Lower leg skin (tissue), 4 donors: ENCODE measurements around the gene SSX2IP. TPM values are rescaled to one million over a fixed set of nuclear protein-coding genes. Genes with fewer than 3 reads are reported as not detected.
A peak's percentile ranks its signal among the peaks of the same experiment; 100 is the strongest.

ENCODE experiments used
- DNase-seq, 2 donors: peaks; one replicate each; pipeline ENCODE4 v3.0.0-alpha.2; 2019; ENCODE audit warnings: low spot score in 2 of 2
- H3K4me3 ChIP-seq: fragments of 200-600 bp; sonication (generic); 2 replicates; pipeline ENCODE4 v1.5.1; 2017; ENCODE audit warnings: mild to moderate bottlenecking, low read depth; ENCODE audit not compliant: poor library complexity, severe bottlenecking
- POLR2A ChIP-seq, 2 donors: fragments of 450-650 bp; IDR thresholded peaks; one replicate each; pipeline ENCODE4 v1.6.1; 2016 to 2017; ENCODE audit warnings: antibody characterized with exemption in 2 of 2, mild to moderate bottlenecking in 1 of 2, moderate library complexity in 1 of 2
- WGBS, 2 donors: methylation state at CpG; one replicate each; pipeline ENCODE4 v1.1.5; 2018; 5-methylcytosine and 5-hydroxymethylcytosine counted together
- intact Hi-C: fragments of 100-400 bp; cut with DNase I; formaldehyde crosslinking; loops from one replicate; pipeline ENCODE4 v1.15.0; 2023; ENCODE audit warnings: low total_unique reads
- total RNA-seq, 4 donors: library from RNA; depleted of rRNA; stranded (reverse); fragments of >200 nt; gene quantifications; one replicate each; pipeline ENCODE4 v1.1.0, GENCODE V29; 2016
- TF ChIP-seq, protein P1 (sequence below), 3 donors: fragments of 450-650 bp; IDR thresholded peaks; one replicate each; pipeline ENCODE4 v1.5.1; 2016; ENCODE audit warnings: antibody characterized with exemption in 3 of 3, mild to moderate bottlenecking in 3 of 3, moderate library complexity in 2 of 3

SSX2IP gene
- total RNA-seq, 4 donors from 2014 or later = 6.7 to 9.3 (median 8.8) TPM

DNA sequence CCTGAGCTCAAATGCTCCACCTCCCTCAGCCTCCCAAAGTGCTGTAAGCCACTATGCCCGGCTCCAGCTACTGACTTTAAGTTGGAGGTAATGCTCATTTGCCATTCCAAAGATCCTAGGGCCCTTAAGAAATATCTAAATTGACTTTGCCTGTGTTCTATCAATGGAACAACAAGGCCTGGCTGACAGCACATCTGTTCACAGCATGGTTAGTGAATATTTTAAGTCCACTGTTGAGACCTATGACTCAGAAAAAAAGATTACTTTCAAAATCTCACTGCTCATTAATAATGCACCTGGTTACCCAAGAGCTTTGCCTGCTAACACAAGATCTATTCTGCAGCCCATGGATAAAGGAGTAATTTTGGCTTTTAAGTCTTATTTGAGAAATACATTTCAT, 3.5 kb upstream of the SSX2IP start:
- no peak overlapping the region for H3K4me3 ChIP-seq
- 88 to 95% methylated on average over 1 of the region's 1 CpG for WGBS, 2 donors
- intact Hi-C loops = no loop called here
- no peak for DNase-seq
- TF ChIP-seq, protein P1, sequence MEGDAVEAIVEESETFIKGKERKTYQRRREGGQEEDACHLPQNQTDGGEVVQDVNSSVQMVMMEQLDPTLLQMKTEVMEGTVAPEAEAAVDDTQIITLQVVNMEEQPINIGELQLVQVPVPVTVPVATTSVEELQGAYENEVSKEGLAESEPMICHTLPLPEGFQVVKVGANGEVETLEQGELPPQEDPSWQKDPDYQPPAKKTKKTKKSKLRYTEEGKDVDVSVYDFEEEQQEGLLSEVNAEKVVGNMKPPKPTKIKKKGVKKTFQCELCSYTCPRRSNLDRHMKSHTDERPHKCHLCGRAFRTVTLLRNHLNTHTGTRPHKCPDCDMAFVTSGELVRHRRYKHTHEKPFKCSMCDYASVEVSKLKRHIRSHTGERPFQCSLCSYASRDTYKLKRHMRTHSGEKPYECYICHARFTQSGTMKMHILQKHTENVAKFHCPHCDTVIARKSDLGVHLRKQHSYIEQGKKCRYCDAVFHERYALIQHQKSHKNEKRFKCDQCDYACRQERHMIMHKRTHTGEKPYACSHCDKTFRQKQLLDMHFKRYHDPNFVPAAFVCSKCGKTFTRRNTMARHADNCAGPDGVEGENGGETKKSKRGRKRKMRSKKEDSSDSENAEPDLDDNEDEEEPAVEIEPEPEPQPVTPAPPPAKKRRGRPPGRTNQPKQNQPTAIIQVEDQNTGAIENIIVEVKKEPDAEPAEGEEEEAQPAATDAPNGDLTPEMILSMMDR (IDR thresholded peaks at IDR 0.05) = no peak
- no peak for TF ChIP-seq POLR2A (IDR thresholded peaks at IDR 0.05)

DNA sequence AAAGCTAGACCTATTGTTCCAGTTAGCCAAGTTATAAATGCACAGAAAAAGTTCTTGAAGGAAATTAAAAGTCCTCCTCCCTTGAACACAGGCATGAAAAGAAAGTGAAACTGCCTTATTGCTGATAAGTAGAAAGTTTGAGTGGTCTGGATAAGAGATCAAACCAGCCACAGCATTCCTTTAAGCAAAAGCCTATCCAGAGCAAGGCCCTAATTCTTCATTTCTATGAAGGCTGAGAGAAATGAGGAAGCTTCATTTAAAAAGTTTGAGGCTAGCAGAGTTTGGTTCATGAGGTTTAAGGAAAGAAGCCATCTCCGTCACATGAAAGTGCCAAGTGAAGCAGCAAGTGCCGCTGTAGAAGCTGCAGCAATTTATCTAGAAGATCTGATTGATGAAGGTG, 2.7 kb upstream of the SSX2IP start:
- TF ChIP-seq POLR2A (IDR thresholded peaks at IDR 0.05) = no peak
- TF ChIP-seq, protein P1 (IDR thresholded peaks at IDR 0.05) = no peak
- WGBS, 2 donors = 78 to 80% methylated on average over 2 of the region's 2 CpGs
- no peak for DNase-seq
- H3K4me3 ChIP-seq = no peak overlapping the region
- intact Hi-C loops = no loop called here

DNA sequence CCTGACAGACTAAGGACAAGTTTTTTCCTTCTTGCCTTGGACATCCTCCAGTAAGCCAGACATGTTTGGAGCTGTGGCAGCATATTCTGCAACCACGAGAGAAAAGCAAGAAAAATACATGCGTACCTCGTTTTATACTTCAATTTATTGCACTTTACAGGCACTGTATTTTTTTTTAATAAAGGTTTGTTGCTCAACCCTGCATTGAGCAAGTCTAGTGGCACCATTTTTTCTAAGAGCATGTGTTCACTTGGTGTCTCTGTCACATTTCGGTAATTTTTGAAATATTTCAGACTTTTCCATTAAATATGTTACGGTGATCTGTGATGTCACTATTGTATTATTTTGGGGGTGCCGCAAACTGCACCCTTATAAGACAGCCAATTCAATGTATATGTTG, 2.1 kb upstream of the SSX2IP start:
- DNase-seq = no peak
- 75 to 77% methylated on average over 6 of the region's 6 CpGs for WGBS, 2 donors
- TF ChIP-seq, protein P1 (IDR thresholded peaks at IDR 0.05) = no peak
- no peak for TF ChIP-seq POLR2A (IDR thresholded peaks at IDR 0.05)
- intact Hi-C loops = no loop called here
- H3K4me3 ChIP-seq = no peak overlapping the region

DNA sequence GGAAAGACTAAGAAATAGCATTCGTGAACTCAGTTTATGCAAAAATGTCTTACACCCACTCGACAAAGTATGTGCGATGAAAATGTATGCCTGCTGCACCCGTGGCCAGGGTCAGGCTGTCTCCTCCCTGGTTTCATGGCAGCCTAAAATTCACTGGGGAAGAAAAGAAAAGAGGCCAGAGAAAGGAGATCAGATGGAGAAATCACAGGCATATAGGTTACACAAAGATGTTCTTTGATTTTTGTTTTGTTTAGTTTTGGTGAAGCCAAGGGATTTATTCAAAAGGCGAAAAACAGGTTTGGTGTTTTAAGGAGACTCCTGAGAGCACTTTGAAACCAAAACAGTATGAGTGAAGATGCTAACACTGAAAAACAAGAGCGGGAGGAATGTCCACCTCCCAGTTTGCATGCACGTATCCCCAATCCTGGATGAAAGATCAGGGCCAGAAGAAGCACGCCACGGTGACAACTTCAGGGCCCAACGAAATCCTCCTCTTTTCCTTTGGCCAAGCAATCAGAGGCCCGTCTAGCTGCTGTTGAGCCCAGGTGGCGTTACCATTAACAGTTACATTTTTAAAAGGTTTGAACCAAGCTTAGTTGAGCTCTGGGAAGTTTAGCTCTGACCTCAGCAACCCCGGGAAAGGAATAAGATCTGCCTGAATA, 992 bp upstream of the SSX2IP start:
- no peak for DNase-seq
- intact Hi-C loops = no loop called here
- peak overlapping the region; percentile 53 for H3K4me3 ChIP-seq
- TF ChIP-seq, protein P1 (IDR thresholded peaks at IDR 0.05) = no peak
- TF ChIP-seq POLR2A (IDR thresholded peaks at IDR 0.05) = no peak
- whole genome bisulfite sequencing, 2 donors = 47 to 50% methylated on average over 13 of the region's 13 CpGs

DNA sequence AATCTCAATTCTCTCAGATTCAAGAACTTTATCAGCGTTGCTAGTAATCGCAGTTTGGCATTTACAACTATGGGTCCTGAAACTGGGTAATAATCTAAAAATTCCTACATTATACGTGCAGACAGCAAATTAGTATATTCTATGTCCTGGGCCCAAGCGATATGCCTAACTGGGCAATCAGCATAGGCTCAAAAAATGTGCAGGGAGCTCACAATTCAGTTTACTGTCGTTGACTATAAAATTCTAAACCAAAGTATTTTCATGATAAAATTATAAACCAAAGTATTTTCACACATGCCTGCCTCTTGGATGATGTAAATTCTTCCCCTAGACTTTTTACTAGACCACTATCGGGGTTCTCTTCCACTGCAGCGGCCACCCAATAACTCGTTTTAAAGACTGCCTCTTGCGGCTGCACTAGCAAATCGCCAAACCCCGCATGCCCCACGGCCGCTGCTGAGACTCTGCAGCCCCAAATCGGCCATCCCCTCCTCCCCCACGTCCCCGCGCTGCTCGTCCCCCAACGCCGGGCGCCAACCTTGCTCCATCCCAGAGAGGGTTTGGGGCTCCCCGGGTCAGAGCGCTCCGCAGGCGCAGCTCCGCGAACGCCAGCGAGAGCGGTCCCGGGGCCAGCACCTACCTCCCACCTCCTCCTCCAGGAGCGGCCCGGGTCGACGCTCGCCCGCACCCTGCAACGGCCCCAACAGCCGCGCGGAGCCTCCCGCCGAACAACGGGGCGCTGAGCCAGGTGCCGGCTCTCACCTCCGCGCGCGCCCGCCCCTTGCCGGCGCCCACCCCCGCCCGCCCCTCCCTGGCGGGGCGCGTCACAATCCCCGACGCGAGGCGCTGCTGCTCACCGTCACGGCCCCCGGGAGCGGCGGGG, 506 bp downstream of the SSX2IP start:
- TF ChIP-seq, protein P1 (IDR thresholded peaks at IDR 0.05) = no peak
- TF ChIP-seq POLR2A (IDR thresholded peaks at IDR 0.05) = no peak
- H3K4me3 ChIP-seq = peak overlapping the region; percentile 53
- peak; percentile 54 to 91 for DNase-seq
- intact Hi-C loops = no loop called here
- 3 to 4% methylated on average over 22 to 31 of the region's 67 CpGs for WGBS, 2 donors
